ENCODE results near the gene KLHDC10.
"Not testable (repeated sequence)": the region's sequence is repeated elsewhere in the genome, so short reads cannot be mapped to it uniquely, and the experiment has no call there.

KLHDC10 gene

GRCh38 chr7:130156140-130156539 is 85.8 kb downstream of the KLHDC10 start:
- DNase-seq (ENCODE audit: low read depth) = no peak

- no peak for DNase-seq (ENCODE audit: low read depth)
These were observed 87.4 kb downstream of the KLHDC10 start for GRCh38 chr7:130157700-130158099.

- no peak for DNase-seq (ENCODE audit: low read depth)
These were observed 89.7 kb downstream of the KLHDC10 start for GRCh38 chr7:130160023-130160422.

- DNase-seq (ENCODE audit: low read depth) = no peak
These were observed 90.1 kb downstream of the KLHDC10 start for GRCh38 chr7:130160455-130160854.

- no peak for DNase-seq (ENCODE audit: low read depth)
These were observed 91.9 kb downstream of the KLHDC10 start for GRCh38 chr7:130162196-130162595.

- DNase-seq (ENCODE audit: low read depth) = no peak
These were observed 104.1 kb downstream of the KLHDC10 start for GRCh38 chr7:130174237-130174959.

- no peak for DNase-seq (ENCODE audit: low read depth)
These were observed 107.9 kb downstream of the KLHDC10 start for GRCh38 chr7:130178251-130178650.

- DNase-seq (ENCODE audit: low read depth) = no peak
These were observed 109.3 kb downstream of the KLHDC10 start for GRCh38 chr7:130179631-130180030.

- no peak for DNase-seq (ENCODE audit: low read depth)
These were observed 110.4 kb downstream of the KLHDC10 start for GRCh38 chr7:130180571-130181262.

- DNase-seq (ENCODE audit: low read depth) = no peak
These were observed 110.9 kb downstream of the KLHDC10 start for GRCh38 chr7:130181263-130181605.

GRCh38 chr7:130182990-130183389 is 112.7 kb downstream of the KLHDC10 start:
- DNase-seq (ENCODE audit: low read depth) = no peak

GRCh38 chr7:130184349-130184748 is 114.0 kb downstream of the KLHDC10 start:
- not testable (repeated sequence) for DNase-seq (ENCODE audit: low read depth)
